A673 (cell line): Measurements from ENCODE around the gene LIN54.

ENCODE experiments used
- EZH2 ChIP-seq: fragments of 200-600 bp; sonication (generic); IDR thresholded peaks from 2 replicates; pipeline ENCODE4 v1.6.1; 2017; ENCODE audit warnings: borderline replicate concordance, low read depth, mild to moderate bottlenecking, mixed read lengths, antibody characterized with exemption, low read length; ENCODE audit not compliant: poor library complexity, severe bottlenecking
- TF ChIP-seq, protein P1 (sequence below): fragments of 300-800, 200-600 bp; sonication (generic); conservative IDR thresholded peaks from 2 replicates; pipeline ENCODE4 v1.5.1; 2017; ENCODE audit warnings: low read depth, mild to moderate bottlenecking, antibody characterized with exemption, low read length, moderate library complexity, mixed read lengths

DNA sequence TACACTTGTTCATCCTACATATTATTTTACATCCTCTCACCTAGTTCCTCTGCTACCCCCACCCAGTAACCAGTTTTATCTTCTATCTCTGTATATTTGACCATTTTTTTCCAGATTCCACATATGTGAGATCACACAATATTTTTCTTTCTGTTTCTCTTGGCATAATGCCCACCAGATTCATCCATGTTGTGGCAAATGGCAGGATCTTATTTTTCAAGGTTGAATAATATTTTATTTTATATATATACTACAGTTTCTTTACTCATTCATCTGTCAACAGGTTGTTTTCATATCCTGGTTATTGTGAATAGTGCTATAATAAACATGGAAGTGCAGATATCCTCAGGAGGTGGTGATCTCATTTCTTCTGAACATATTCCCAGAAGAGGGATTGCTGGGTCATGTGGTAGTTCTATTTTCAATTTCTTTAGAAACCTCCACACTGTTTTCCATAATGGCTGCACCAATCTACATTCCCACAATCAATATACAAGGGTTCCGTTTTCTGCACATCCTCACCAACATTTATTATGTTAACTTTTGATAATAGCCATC lies 61.9 kb downstream of the LIN54 start:
- TF ChIP-seq, protein P1, sequence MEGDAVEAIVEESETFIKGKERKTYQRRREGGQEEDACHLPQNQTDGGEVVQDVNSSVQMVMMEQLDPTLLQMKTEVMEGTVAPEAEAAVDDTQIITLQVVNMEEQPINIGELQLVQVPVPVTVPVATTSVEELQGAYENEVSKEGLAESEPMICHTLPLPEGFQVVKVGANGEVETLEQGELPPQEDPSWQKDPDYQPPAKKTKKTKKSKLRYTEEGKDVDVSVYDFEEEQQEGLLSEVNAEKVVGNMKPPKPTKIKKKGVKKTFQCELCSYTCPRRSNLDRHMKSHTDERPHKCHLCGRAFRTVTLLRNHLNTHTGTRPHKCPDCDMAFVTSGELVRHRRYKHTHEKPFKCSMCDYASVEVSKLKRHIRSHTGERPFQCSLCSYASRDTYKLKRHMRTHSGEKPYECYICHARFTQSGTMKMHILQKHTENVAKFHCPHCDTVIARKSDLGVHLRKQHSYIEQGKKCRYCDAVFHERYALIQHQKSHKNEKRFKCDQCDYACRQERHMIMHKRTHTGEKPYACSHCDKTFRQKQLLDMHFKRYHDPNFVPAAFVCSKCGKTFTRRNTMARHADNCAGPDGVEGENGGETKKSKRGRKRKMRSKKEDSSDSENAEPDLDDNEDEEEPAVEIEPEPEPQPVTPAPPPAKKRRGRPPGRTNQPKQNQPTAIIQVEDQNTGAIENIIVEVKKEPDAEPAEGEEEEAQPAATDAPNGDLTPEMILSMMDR: no peak
- no peak for TF ChIP-seq EZH2
